ENCODE results near the gene SH3RF2.

- TF ChIP-seq CTCF (IDR thresholded peaks at IDR 0.05; ENCODE audit: extremely low read depth in 1 of 2, insufficient read depth in 1 of 2, low read depth in 1 of 2, low read length in 2 of 2) (no peak), EZH2 (IDR thresholded peaks at IDR 0.05; ENCODE audit: borderline replicate concordance, low read depth, low read length, severe bottlenecking) (no peak), POLR2A (IDR thresholded peaks at IDR 0.05; ENCODE audit: low read depth, low read length) (no peak), FOS (IDR thresholded peaks at IDR 0.05; ENCODE audit: borderline replicate concordance, insufficient read depth, low read length) (no peak)
- TF ChIP-seq, protein P1, sequence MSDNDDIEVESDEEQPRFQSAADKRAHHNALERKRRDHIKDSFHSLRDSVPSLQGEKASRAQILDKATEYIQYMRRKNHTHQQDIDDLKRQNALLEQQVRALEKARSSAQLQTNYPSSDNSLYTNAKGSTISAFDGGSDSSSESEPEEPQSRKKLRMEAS (IDR thresholded peaks at IDR 0.05; ENCODE audit: insufficient read depth, insufficient read length) = no peak
These were observed 131.8 kb downstream of the SH3RF2 start for GRCh38 chr5:146068206-146068605.
